K562 (cell line): ENCODE data around the gene VPS4A. TPM values are rescaled to one million over a fixed set of nuclear protein-coding genes. Genes with fewer than 3 reads are reported as not detected.

Experiments used
- ATAC-seq: fragments of 200-7000 bp; cut with Tn5 transposase; 3 replicates; pipeline ENCODE4 v1.9.1; 2020; ENCODE audit warnings: moderate library complexity
- BruUV-seq: library from RNA; stranded (reverse); fragments of 400-500 nt; replicated peaks from 2 replicates; lab custom pipeline; 2021; lab: Mats Ljungman, UMichigan
- CTCF ChIA-PET: fragments of 300-600 bp; formaldehyde crosslinking; extraction: SDS; loops from one replicate; lab custom pipeline; 2021; ENCODE audit warnings: low intra/inter-chr PET ratio; lab: Yijun Ruan, JAX
- POLR2A ChIA-PET: fragments of 300-600, 350-650 bp; sonication (Branson Sonifier 250); formaldehyde crosslinking; extraction: SDS; loops from one replicate; lab custom pipeline; 2021; ENCODE audit warnings: antibody characterized with exemption, inconsistent platforms; lab: Yijun Ruan, JAX
- DNase-seq, 4 experiments: peaks; one replicate each; pipeline versions ENCODE4 v3.0.0 to v3.0.0-alpha.2; 2011 to 2018; ENCODE audit warnings: low spot score in 3 of 4, mixed read lengths in 3 of 4; ENCODE audit errors: extremely low read depth in 1 of 4
- FAIRE-seq: peaks from 2 replicates; lab custom pipeline; 2011; peaks lifted over from hg19 to GRCh38; lab: Jason Lieb, UNC
- H2AFZ ChIP-seq: 2 replicates; pipeline ENCODE4 v1.6.0; 2011; ENCODE audit warnings: low read depth, low read length, control low read depth, inconsistent platforms
- H3K27ac ChIP-seq: fragments of 200-600 bp; 3 replicates; pipeline ENCODE4 v1.8.0; 2011; ENCODE audit warnings: low read depth, mild to moderate bottlenecking, control low read depth, inconsistent platforms, low read length, moderate library complexity, mixed read lengths; ENCODE audit errors: extremely low read depth
- H3K27me3 ChIP-seq, 2 experiments: fragments of 300-600 bp in 1 of 2; 2 replicates in 1 of 2; 3 replicates in 1 of 2; pipeline versions ENCODE4 v1.6.0 to v1.8.0; 2011; ENCODE audit warnings: inconsistent platforms in 2 of 2, low read length in 2 of 2, mild to moderate bottlenecking in 1 of 2, mixed read lengths in 1 of 2, moderate library complexity in 1 of 2; ENCODE audit not compliant: control insufficient read depth in 2 of 2, insufficient read depth in 2 of 2
- H3K36me3 ChIP-seq: fragments of 300-600 bp; 3 replicates; pipeline ENCODE4 v1.8.0; 2011; ENCODE audit warnings: mild to moderate bottlenecking, low read length, inconsistent platforms; ENCODE audit not compliant: control insufficient read depth, insufficient read depth
- H3K4me1 ChIP-seq, 2 experiments: fragments of 200-600 bp in 1 of 2; replicated peaks in 1 of 2; 2 replicates in 1 of 2; 3 replicates in 1 of 2; pipeline versions ENCODE4 v1.5.1 to v1.8.0; 2011; ENCODE audit warnings: inconsistent platforms in 2 of 2, low read length in 2 of 2, mild to moderate bottlenecking in 1 of 2, mixed read lengths in 1 of 2, moderate library complexity in 1 of 2; ENCODE audit not compliant: control insufficient read depth in 2 of 2, insufficient read depth in 2 of 2
- H3K4me2 ChIP-seq: 2 replicates; pipeline ENCODE4 v1.6.1; 2011; ENCODE audit warnings: low read length, control low read depth, inconsistent platforms, mixed read lengths; ENCODE audit not compliant: insufficient read depth
- H3K4me3 ChIP-seq: fragments of 200-600 bp; sonication (generic), shearing (Covaris generic); 2 replicates; pipeline ENCODE4 v1.5.1; 2016; ENCODE audit warnings: control low read depth, inconsistent platforms
- H3K79me2 ChIP-seq: fragments of 200-600 bp; 3 replicates; pipeline ENCODE4 v1.8.0; 2011; ENCODE audit warnings: low read length, inconsistent platforms; ENCODE audit not compliant: control insufficient read depth, insufficient read depth
- H3K9ac ChIP-seq, 2 experiments: 2 replicates each; pipeline versions ENCODE4 v1.6.0 to v1.6.1; 2011; ENCODE audit warnings: low read depth in 2 of 2, low read length in 2 of 2, control low read depth in 1 of 2, inconsistent platforms in 1 of 2, mild to moderate bottlenecking in 1 of 2, mixed read lengths in 1 of 2; ENCODE audit not compliant: insufficient read depth in 1 of 2
- H3K9me1 ChIP-seq: one replicate; pipeline ENCODE4 v1.6.0; 2011; ENCODE audit warnings: inconsistent platforms, mild to moderate bottlenecking, low read length, moderate library complexity; ENCODE audit not compliant: control insufficient read depth, insufficient read depth
- H3K9me3 ChIP-seq: replicated peaks from 2 replicates; pipeline ENCODE4 v1.5.1; 2011; ENCODE audit warnings: low read depth, low read length, inconsistent platforms; ENCODE audit not compliant: control insufficient read depth, insufficient read depth
- H4K20me1 ChIP-seq: replicated peaks from 2 replicates; pipeline ENCODE4 v1.6.1; 2011; ENCODE audit warnings: low read length, inconsistent platforms, mixed read lengths; ENCODE audit not compliant: control insufficient read depth, insufficient read depth
- ADNP ChIP-seq: fragments of 200-800 bp; sonication (Bioruptor generic); IDR thresholded peaks from 2 replicates; pipeline ENCODE4 v1.6.1; 2016; ENCODE audit warnings: missing genetic modification characterization, missing compliant biosample characterization
- CREB3 ChIP-seq: fragments of 450-650 bp; conservative IDR thresholded peaks from 2 replicates; pipeline ENCODE4 v1.6.1; 2016; ENCODE audit warnings: missing genetic modification characterization, low read depth, mild to moderate bottlenecking, missing compliant biosample characterization, moderate library complexity
- FOSL1 ChIP-seq: fragments of 200-800 bp; sonication (Bioruptor generic); conservative IDR thresholded peaks from 2 replicates; pipeline ENCODE4 v1.6.1; 2016; ENCODE audit warnings: missing genetic modification characterization, missing compliant biosample characterization
- MXI1 ChIP-seq: IDR thresholded peaks from 2 replicates; pipeline ENCODE4 v1.6.1; 2011; ENCODE audit warnings: low read depth, mild to moderate bottlenecking, improper control_type of control experiment, low read length
- NBN ChIP-seq: fragments of 450-650 bp; IDR thresholded peaks from 2 replicates; pipeline ENCODE4 v1.6.1; 2016; ENCODE audit warnings: low read depth, mild to moderate bottlenecking
- PML ChIP-seq: IDR thresholded peaks from 2 replicates; pipeline ENCODE4 v1.6.1; 2012; ENCODE audit warnings: low read length, inconsistent platforms
- POLR2G ChIP-seq: fragments of 200-400 bp; formaldehyde crosslinking; IDR thresholded peaks from 2 replicates; pipeline ENCODE4 v1.6.1; 2017; ENCODE audit warnings: low read depth, mild to moderate bottlenecking, antibody characterized with exemption, low read length, moderate library complexity
- PRMT5 ChIP-seq: sonication (generic); formaldehyde crosslinking; IDR thresholded peaks from 2 replicates; pipeline ENCODE4 v1.5.0; 2020; ENCODE audit warnings: missing genetic modification reagents
- RCOR1 ChIP-seq, 2 experiments: IDR thresholded peaks; 2 replicates each; pipeline ENCODE4 v1.6.1; 2012; ENCODE audit warnings: low read depth in 2 of 2, low read length in 2 of 2, borderline replicate concordance in 1 of 2, improper control_type of control experiment in 1 of 2
- RFX1 ChIP-seq: fragments of 450-650 bp; IDR thresholded peaks from 2 replicates; pipeline ENCODE4 v1.6.1; 2016; ENCODE audit warnings: mild to moderate bottlenecking, moderate library complexity
- TBL1XR1 ChIP-seq, 2 experiments: IDR thresholded peaks; 2 replicates each; pipeline ENCODE4 v1.6.1; 2012; ENCODE audit warnings: improper control_type of control experiment in 2 of 2, low read length in 2 of 2, mild to moderate bottlenecking in 1 of 2
- TEAD1 ChIP-seq, 2 experiments: fragments of 450-650 bp in 1 of 2; sonication (generic) in 1 of 2; formaldehyde crosslinking; IDR thresholded peaks; 2 replicates each; pipeline versions ENCODE4 v1.4.0 to v1.8.0; 2020 to 2022; ENCODE audit warnings: mild to moderate bottlenecking in 2 of 2, missing genetic modification reagents in 1 of 2
- TRIM25 ChIP-seq: fragments of 450-650 bp; IDR thresholded peaks from 2 replicates; pipeline ENCODE4 v1.7.0; 2016; ENCODE audit warnings: borderline replicate concordance
- ZFP91 ChIP-seq: sonication (generic); formaldehyde crosslinking; IDR thresholded peaks from 2 replicates; pipeline ENCODE4 v1.8.0; 2022; ENCODE audit warnings: mild to moderate bottlenecking, missing genetic modification reagents
- ZNF140 ChIP-seq: fragments of 250-450 bp; sonication (Bioruptor Pico); IDR thresholded peaks from 2 replicates; pipeline ENCODE4 v1.8.0; 2021; ENCODE audit warnings: moderate library complexity, mild to moderate bottlenecking, inconsistent platforms
- ZNF212 ChIP-seq: fragments of 450-650 bp; formaldehyde crosslinking; IDR thresholded peaks from 2 replicates; pipeline ENCODE4 v1.4.0; 2020; ENCODE audit warnings: mild to moderate bottlenecking
- ZNF655 ChIP-seq: fragments of 250-450 bp; sonication (Bioruptor Pico); IDR thresholded peaks from 2 replicates; pipeline ENCODE4 v1.5.0; 2021
- WGBS: fragments of 100-300 bp; shearing (Covaris generic); methylation state at CpG from one replicate; pipeline ENCODE4 v1.1.6; 2016; ENCODE audit warnings: low coverage, mixed read lengths; ENCODE audit not compliant: insufficient coverage; ENCODE audit errors: missing lambda C conversion rate; 5-methylcytosine and 5-hydroxymethylcytosine counted together
- in situ Hi-C: fragments of 300-500 bp; cut with MboI; formaldehyde crosslinking; loops from 4 replicates; pipeline ENCODE4 v1.15.0; 2018; ENCODE audit warnings: inconsistent platforms, mixed read lengths
- intact Hi-C: fragments of 100-400 bp; cut with micrococcal nuclease; formaldehyde crosslinking; loops from 2 replicates; pipeline ENCODE4 v1.14.2; 2022
- polyA plus RNA-seq, 8 experiments: library from polyadenylated mRNA; depleted of rRNA in 4 of 8; stranded (reverse) in 5 of 8; unstranded in 3 of 8; fragments of >200 nt; fragmentation: Nextera tagmentation in 2 of 8; fragmentation: Illumina TruSeq in 1 of 8; extraction: Ambion mirVana in 2 of 8; extraction: Trizol in 1 of 8; gene quantifications; 2 replicates each; pipeline versions ENCODE4 v1.2.1 to v1.2.3, GENCODE V29; 2011 to 2014; ENCODE audit warnings: inconsistent platforms in 1 of 8, missing spikeins in 1 of 8
- total RNA-seq, 7 experiments: library from RNA; depleted of rRNA in 6 of 7; stranded (reverse); fragments of >200 nt in 6 of 7; fragmentation: Illumina TruSeq in 2 of 7; extraction: Trizol in 2 of 7; gene quantifications; 2 replicates each; pipeline versions ENCODE4 v1.2.1 to v1.2.3, GENCODE V29; 2011 to 2021; ENCODE audit warnings: low replicate concordance in 1 of 7

VPS4A gene
- total and polyA plus RNA-seq, 9 of the 15 experiments (the other 6 are each of a cell fraction or from before 2014, with no cell fraction given) = 7.6 to 45.4 (median 29.9) TPM

- TF ChIP-seq ZFP91 (CRISPR knock-in tag) (no peak), MXI1 (no peak), ADNP (tag) (no peak), ZNF212 (CRISPR knock-in tag) (no peak)
- TF ChIP-seq, all 486 proteins: peak for 0
These were observed 5.1 kb upstream of the VPS4A start (continued) for GRCh38 chr16:69306031-69306430.

- DNase-seq (no peak), FAIRE-seq (no peak), ATAC-seq (no peak)
- Histone ChIP-seq H3K4me3 (no peak overlapping the region), H3K4me2 (no peak overlapping the region), H3K9me3 (no peaks in the 10 kb centered on the region), H2AFZ (no peak overlapping the region), H4K20me1 (0 out of 2 replicates have a peak, but pooled peaks cover 3% of the 10 kb centered on the region), H3K79me2 (peaks cover 10% of the 10 kb centered on the region), H3K9ac (no peak overlapping the region), H3K27ac (no peak overlapping the region), H3K36me3 (no peaks in the 10 kb centered on the region), H3K4me1 (peaks cover 2 to 10% of the 10 kb centered on the region in 2 experiments; a peak in 3 of 5 replicates), H3K9me1 (no peaks in the 10 kb centered on the region), H3K27me3 (no peaks in the 10 kb centered on the region)
- no TSS peak for BruUV-seq
- intact Hi-C loops (loop anchor here (10.0 kb wide), 1 partner anchor 462 kb away; the partner anchor contains the start of gene TANGO6), in situ Hi-C loops (no loop called here)
- POLR2A ChIA-PET = no interaction called here
- WGBS = 21% methylated on average over 1 of the region's 1 CpG
- CTCF ChIA-PET = no interaction called here
- TF ChIP-seq ZNF140 (CRISPR knock-in tag) = no peak
- no peak for TF ChIP-seq PML
- TF ChIP-seq TRIM25 = no peak
- TF ChIP-seq TBL1XR1 (IDR thresholded peaks at IDR 0.05; ENCODE audit: low read length in 2 of 2) = no peak
- TF ChIP-seq ZNF655 = no peak
- no peak for TF ChIP-seq CREB3 (tag)
- TF ChIP-seq FOSL1 (tag) = no peak
- TF ChIP-seq TEAD1 (CRISPR knock-in tag; IDR thresholded peaks at IDR 0.05) = no peak
- TF ChIP-seq RFX1 = no peak
- no peak for TF ChIP-seq PRMT5 (CRISPR knock-in tag)
- TF ChIP-seq RCOR1 (IDR thresholded peaks at IDR 0.05; ENCODE audit: borderline replicate concordance in 1 of 2, low read depth in 2 of 2, low read length in 2 of 2) = no peak
- TF ChIP-seq NBN = no peak
- no peak for TF ChIP-seq POLR2G
These were observed 4.1 kb upstream of the VPS4A start for GRCh38 chr16:69307091-69307490.
